NCI-H1694 (cell line): ENCODE results near the gene ARSG.

ENCODE experiments used
- DNase-seq: peaks from one replicate; lab custom pipeline; 2025; lab: John Stamatoyannopoulos, UW

ARSG gene

DNA sequence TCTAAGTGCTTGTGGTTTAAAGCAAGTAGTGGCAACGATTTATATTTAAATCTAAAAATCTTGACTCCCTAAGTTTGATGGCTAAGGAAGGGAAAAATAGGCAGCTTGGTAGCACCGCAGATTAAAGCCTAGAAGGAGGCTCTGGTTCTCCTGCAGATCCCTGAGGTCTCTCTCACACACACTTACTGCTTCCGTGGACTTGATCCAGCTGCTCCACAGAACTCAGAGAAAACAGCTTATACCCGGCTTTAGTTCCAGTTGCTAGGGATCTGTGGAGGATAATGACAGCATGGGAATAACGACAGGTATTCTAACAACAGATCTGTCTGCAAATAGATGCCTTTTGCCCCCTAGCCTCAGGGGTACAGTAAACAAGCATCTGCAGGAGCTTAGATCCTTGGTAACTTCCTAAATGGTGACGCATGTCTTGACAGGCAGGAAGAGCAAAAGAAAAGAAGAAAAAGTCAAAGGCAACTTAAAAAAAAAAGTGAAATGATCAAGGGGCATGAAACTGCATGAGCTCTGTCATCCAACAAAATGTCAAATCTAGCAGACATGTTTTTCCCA, 161.5 kb downstream of the ARSG start:
- no peak for DNase-seq

DNA sequence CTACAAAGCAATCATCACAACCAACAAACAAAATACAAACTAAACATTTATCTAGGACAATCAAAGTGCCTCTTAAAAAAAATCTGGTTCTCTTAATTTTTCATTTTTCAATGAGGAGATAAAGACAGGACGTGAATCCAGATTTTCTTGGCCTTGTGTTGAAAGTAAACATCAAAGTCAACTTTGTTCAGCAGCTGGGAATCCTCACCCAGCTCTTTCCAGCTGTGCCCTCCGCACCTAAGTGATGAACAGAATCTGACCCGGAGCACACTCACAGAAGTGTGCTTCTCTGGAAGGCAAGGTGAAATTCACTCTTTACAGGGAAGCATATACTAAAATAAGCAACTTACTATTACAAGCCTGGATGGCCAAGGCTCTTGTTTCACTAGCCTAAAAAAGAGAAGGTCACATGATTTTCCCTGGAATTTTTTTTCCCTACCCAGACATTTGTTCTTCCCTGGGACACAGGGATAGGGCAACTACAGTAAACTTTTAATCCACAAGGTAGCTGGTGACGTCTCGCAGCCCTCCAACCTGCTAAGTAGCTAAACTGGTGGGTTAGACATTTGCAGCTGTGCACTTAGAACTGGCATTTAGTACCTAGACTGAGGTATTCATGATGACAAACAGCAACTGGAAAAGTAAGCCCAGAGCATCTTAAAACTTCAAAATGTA, 162.8 kb downstream of the ARSG start:
- DNase-seq, result no peak

DNA sequence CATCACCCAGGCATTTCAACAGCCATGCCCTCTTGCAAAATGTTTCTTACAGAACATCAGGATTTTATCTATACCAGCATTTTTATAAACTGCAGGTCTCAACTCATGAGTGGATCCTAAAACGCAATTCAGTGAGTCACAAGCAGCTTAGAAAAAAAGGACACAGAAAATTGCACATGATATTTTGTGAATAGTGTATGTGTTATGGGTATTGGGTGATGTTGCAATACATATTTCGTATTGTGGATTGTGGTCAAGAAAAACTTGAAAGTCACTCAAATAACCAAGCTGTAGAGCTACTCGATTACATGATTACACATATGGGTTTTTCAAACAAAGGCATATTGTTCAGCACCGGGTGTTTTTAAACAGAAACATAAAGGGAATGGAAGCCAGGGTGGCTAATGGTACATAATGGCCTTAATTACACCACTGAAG, 164.6 kb downstream of the ARSG start:
- no peak for DNase-seq

DNA sequence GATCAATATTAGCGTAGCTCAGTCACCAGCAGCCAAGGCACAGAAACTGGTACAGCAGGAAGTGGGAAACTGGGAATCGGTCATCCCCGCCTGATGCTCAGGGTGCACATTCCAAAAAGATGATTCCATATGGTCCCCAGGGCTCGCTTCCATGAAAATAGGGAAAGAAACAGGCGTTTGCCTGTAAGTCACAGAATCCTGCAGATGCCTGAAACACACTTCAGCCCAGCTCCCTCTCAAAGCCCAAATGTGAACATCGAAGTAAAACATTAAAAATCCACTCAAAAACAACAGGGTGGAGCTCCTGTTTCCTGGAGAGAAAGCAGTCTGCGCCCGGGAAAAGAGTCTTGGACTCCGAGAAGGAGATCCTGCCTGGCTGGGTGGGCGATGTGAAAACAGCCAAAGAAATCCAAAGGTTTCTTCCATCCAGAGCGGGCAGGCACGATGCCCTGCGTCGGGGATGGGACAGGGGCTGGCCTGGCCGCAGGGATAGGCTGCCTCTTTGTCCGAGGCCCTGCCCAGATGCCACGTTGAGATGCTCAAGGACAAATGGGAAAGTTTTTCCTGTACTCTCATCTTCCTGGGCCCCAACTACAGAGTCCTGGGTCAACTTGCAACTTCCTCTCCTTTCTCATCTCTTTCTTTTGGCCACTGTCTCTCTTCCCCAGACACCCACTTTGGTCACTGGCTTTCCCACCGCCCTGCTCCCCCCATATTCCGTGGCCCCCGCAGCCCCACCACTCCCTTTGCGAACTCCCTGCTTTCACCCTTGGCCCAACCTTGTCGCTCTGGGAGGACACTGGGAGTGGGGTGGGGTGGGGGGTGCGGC, 165.3 kb downstream of the ARSG start:
- DNase-seq, result peak; percentile 22

DNA sequence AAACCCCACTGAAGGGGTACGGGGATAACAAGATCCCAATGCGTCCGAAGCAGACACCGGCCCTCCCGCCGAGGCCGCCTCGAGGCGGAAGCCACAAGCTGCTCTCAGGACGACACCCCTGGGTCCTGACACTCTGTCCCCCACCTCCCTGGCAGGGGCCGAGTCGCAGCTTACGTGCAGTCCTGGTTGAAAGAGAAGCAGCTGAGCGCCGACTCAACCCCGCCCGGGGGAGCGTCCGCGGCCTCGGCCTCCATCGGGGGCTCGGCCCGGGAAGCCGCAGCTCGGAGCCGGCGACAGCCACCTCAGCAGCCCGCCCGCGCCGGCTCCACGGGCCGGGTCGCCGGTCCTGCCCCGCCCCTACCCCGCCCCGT, 165.9 kb downstream of the ARSG start, which contains the start of gene WIPI1:
Gene WIPI1, minus strand, starts transcription at position 329 of the 371 bp plus-strand sequence. Its CDS starts 75 bp downstream, at position 254.
- no peak for DNase-seq

DNA sequence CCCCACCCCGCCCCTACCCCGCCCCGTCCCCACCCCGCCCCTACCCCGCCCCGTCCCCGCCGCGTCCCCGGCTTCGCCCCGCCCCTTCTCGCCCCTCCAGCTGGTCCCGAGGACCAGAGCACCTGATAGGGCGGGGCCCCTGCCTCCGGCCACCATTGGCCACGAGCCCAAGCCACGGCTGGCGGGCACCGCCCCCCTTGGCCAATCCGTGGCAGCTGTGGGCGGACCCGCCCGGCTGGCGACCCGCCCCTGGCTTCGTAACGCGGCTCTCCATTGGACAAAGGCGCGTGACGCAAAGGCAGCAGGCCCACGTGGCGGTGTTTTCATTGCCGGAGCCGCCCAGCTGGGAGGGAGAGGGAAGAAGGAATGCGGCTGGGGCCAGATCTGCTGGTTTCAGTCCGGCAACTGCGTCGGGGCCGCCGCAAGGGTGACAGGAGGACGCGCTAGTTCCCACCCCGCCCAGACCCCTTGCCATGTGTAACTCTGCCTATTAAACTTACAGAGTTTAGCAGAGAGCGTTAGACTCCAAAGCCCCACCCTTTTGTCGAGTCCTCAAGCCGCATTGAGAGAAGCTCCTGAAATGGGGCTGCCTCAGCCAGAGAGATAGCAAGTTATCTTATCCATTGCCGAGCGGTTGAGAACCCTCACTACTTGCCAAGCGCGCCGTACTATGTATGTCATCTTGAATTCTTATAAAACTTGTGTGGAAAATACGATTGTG, 166.4 kb downstream of the ARSG start:
- DNase-seq, result peak; percentile 92

DNA sequence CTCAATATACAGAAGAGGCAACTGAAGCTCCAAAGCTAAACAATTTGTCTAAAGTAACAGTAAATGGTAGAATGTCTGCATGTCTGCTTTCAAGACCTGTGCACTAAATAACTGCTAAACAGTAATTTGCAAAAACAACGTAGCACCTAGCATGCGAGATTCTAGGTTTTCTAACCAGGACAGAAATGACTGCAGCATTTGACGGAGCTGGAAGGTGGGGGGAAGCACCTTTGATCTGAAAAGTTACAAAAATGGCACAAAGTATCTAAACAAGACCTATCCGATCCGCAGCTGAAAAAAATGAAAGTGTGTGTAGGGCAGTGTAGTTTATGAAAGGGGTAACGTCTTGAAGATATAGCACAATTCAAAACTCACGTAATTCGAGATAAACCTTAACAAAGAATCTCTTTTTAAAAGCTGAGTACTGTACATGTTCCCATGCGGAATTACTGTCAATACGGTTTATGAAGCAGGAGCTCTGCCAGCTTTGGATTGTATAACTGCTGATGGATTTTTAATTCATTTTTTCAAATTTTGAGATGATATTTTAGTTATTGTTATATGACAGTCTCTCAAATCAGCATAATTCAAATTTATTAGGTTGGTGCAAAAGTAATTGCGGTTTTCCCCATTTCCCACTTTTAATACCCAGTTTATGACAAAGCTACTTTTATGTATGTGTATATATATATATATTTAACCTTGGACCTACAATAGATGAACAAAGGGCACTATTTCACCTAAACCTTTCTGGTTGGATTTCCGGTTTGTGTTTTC, 167.2 kb downstream of the ARSG start:
- DNase-seq, result no peak

DNA sequence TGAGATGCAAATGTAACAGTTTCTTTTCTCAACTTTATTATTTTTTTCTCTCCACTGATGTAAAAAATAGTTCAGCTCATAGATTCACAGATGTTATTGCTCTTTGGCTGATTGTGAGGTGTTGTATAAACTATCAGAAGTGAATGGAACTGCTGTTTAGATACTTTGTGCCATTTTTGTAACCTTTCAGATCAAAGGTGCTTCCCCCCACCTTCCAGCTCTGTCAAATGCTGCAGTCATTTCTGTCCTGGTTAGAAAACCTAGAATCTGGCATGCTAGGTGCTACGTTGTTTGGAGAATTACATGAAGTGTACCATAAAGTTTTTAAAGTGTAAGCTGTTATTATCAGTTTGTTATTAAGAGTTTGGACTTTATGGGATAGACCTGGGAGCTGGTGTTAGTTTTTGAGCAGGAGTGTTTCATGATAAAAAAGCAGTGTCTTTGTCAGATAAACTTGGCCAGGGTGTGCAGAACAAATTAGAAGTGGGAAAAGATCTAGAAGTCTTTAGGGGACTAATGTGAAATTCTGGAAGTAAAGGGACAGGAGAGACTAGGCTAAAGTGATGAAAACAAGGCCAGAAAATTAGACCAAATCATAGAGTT, 167.8 kb downstream of the ARSG start:
- DNase-seq, result no peak

DNA sequence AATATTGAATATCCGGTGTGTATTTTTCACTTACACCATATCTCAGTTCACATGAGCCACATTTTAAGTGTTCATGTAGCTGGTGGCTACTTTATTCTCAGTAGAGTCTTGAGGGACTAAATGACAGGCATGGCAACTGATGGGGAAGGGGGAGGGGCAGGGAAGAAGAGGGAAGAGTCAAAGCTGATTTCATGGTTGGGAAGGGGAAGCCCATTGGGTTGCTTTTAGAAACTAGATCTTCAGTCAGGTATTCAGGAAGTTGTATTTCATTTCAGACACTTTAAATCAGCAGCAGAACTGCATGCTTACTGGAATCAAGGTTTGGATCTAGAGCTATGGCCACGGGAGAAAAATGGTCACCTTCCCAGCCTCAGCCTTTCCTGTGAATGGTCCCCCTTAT, 168.9 kb downstream of the ARSG start:
- no peak for DNase-seq

DNA sequence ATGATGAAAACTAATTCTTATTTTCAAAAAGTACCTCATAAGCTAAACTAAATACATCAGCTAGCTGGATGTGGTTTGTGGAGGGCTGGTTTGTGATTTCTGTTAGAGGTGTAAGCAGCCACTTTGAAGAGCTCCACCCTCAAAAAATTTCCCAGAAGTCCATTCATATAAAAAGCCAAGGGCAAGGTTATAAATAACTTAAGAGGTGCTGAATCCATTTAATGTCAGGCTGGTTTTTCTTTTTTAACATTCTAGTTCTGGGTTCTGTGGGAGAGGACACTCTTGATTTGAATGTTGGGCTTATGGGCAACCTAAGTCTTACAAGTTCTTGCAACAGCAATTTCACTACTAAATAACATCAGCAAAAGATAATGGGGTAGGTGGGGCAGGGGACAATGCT, 169.4 kb downstream of the ARSG start:
- DNase-seq, result no peak

DNA sequence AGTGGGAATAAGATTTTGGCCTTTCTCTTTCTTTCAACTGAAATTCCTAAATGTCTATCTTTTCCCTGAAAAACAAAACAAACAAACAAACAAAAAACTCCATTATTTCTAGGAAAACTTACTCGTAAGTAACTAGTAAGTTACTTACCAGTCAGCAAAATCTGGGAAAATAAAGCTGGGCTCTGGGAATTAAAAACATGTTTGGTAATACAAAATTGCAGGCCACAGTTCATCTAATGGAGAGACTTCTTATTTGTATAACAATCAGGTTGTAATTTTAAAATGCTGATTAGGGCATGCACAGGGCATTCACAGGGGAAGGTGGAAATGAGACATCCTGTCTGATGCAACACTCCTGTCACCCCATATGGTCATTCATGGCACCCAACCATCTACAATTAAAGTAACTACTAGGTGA, 169.8 kb downstream of the ARSG start:
- DNase-seq, result no peak

DNA sequence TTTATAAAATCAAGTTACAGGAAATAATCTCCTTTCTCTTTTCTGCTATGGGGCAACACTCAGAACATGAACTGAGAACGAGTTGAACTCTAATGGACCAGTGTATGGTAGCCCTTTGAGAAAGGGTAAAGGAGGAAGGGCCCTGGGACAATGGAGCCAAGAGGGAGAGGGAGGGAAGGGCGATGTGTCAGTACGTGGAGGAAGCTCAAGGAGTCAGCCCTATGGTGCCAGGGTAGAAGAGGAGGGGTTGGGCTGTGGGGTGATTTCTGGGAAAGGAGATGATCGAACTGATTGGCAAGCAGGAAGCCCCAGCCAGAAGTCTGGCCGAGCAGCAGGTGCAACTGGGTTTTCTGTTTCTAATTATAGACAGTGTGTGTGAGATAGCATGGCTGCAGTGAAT, 170.3 kb downstream of the ARSG start:
- no peak for DNase-seq

DNA sequence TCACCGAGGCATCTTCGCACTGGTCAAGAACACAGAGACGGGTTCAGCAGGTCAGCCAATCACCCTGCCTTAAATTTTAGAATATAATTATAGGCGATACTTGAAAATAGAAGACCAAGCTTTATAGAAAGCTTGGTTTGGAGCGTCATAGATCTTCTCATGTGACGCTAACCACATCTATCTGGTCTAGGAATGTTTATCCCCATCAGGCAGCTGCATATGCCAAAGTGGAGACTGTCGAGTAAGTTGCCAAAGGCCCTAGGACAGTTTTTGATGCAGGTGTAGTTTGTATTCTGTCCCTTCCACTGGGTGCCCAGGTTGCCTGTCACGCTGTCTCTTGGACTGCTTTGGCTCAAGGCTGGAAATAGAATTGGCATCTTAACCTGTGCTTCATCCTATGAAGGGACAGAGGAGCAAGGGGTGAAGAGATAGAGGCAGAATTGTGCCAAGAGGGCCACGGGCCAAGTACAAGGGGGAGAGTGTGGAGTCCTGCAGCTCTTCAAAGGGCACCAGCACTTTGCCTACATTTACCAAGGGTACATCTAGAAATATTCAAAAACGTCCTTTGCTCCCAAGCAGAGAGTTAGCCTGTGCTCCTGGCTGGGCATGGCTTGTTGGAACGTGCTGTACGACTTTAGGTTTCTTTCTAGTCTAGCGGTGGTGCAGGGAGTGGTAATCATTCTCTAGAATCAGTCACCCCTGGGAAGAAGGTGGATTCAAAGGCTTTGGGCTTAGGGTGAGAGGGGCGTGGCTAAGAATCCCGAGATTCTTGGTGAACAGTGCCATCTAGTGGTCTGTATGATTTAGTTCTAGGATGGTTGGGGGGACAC, 171.3 kb downstream of the ARSG start:
- DNase-seq, result peak; percentile 94

DNA sequence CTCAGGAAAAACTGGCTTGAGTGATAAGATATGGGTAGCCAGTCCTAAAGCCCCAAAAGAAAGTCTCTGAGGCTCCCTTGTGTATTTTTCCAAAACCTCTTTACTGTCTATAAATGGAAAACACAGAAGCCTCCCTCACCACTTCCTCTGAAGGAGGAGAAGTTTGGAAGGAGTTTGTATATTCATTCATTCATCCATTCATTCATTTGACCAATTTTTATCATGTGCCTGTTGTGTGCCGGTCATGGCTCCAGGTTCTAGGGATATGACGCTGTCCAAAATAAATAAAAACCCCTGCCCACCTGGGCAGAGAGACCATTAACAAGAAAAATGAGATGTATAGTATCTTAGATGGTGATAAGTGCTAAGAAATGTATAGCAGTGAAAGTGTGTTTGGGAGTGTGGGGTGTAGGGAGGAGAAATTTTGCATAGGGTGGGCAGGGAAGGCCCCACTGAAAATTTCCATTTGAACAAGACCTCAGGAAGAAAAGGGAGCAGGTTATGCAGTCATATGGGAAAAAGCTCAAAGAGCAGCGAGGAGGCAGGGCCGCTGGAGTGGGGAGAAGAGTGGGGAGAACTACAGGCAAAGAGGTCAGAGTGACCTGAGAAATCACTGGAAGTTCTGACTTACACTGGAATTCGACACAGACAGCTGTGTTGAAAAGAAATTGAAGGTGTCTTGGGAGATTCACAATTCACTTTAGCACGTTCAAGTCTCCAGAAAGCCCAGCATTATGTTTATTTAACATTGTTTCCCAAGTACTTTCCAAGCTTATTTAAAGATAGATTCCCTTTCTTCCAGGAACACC, 172.1 kb downstream of the ARSG start:
- no peak for DNase-seq

DNA sequence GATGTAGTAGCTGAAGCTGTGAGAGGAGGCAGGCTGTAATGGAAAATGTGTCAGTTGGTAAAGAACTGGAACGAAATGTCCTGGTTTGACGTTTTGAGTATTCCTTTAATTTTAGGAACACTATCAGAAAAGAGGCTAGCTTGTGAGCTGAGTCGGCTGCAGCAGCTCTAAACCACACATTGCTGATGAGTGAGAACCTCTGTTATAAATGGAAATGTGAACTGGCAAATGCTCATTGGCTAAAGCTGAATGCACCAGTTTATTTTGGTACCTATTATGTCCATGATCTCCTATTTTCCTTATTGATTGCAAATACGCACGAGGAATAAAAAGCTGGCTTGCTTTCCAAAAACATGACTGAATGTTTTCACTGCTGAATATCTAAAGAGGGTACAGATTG, 177.0 kb downstream of the ARSG start:
- no peak for DNase-seq

DNA sequence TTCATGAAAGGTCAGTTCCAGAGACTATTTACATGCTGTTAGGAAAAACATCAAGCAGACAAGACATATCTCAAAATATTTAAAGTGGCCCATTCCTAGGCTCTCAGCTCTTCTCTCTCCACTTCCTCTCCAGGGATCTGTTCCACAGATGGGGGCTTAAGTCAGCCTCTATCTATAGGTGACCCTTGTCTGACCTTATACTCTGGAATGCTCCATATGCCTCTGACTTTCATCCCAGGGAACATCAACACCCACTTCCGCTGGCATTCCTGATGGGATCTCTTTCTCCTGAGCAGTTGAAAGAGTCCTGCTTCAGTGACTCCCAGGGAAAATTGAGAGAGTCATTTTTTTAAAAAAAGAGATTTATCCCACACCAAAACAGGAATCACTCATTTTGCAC, 177.5 kb downstream of the ARSG start:
- no peak for DNase-seq
